Calu3 (cell line): ENCODE measurements around the gene NKX3-2. TPM values are rescaled to one million over a fixed set of nuclear protein-coding genes. Genes with fewer than 3 reads are reported as not detected.

ENCODE experiments used
- BruUV-seq: library from RNA; stranded (reverse); fragments of 400-500 nt; replicated peaks from 2 replicates; lab custom pipeline; 2021; lab: Mats Ljungman, UMichigan
- CTCF ChIA-PET: fragments of 300-600 bp; sonication (Branson Sonifier 250); formaldehyde crosslinking; loops from one replicate; lab custom pipeline; 2022; ENCODE audit warnings: antibody characterized with exemption; lab: Charles Lee
- DNase-seq: peaks from one replicate; pipeline ENCODE4 v3.0.0; 2022
- H3K27ac Mint-ChIP-seq: one replicate; pipeline ENCODE4 v1.8.0; 2022; ENCODE audit warnings: mixed read lengths; ENCODE audit not compliant: unreplicated experiment
- H3K27me3 Mint-ChIP-seq: one replicate; pipeline ENCODE4 v1.8.0; 2022; ENCODE audit warnings: mixed read lengths; ENCODE audit not compliant: unreplicated experiment
- H3K36me3 Mint-ChIP-seq: one replicate; pipeline ENCODE4 v1.8.0; 2022; ENCODE audit warnings: mild to moderate bottlenecking, moderate library complexity, mixed read lengths; ENCODE audit not compliant: insufficient read depth, unreplicated experiment
- H3K4me1 Mint-ChIP-seq: one replicate; pipeline ENCODE4 v1.8.0; 2022; ENCODE audit warnings: mild to moderate bottlenecking, low read depth, mixed read lengths; ENCODE audit not compliant: unreplicated experiment
- H3K4me3 Mint-ChIP-seq: one replicate; pipeline ENCODE4 v1.8.0; 2022; ENCODE audit warnings: mild to moderate bottlenecking, low read depth, moderate library complexity, mixed read lengths; ENCODE audit not compliant: unreplicated experiment
- H3K9me3 Mint-ChIP-seq: one replicate; pipeline ENCODE4 v1.8.0; 2022; ENCODE audit warnings: low read depth, mixed read lengths; ENCODE audit not compliant: unreplicated experiment
- intact Hi-C: fragments of 100-400 bp; cut with micrococcal nuclease; formaldehyde crosslinking; loops from one replicate; pipeline ENCODE4 v1.10.0; 2022; ENCODE audit not compliant: unreplicated experiment
- total RNA-seq: library from RNA; stranded (reverse); gene quantifications from 2 replicates; pipeline ENCODE4 v1.2.3, GENCODE V29; 2022
- TF ChIP-seq, protein P1 (sequence below): fragments of 200-600 bp; IDR thresholded peaks from one replicate; pipeline ENCODE4 v1.8.0; 2022; ENCODE audit warnings: antibody characterized with exemption; ENCODE audit not compliant: unreplicated experiment

Gene NKX3-2
- total RNA-seq, 1 experiment from 2014 or later = not detected

DNA sequence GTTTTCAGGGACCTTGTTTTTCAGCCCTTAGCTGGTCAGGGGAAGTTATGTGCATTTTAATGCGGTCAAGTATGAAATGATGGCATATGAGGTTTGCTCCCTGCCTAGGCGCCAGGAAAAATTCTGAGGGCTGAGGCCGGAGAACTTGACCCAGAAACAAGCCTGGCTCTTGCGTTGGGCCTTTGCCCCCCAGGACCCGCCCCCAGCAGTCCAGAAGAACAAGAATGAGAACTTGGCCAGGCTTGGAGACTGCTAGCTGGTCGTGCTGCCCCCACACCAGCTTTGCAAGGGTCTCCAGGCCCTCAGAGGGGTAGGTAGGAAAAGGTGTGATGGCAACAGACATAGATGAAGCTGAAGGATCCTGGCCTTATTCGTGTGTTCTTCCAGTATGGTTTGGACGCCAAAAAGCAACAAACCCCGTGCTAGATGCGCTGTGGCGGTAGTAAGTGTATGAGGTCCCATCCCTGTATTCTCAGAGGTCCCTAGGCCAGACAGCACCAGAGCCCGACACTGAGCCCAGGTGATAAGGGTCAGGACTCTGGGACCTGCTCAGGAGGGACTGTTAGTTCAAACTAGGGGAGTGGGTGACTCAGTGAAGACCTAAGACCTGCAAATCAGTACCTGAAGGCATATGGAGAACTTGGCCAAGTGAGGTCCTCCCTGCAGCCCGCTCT lies 10.5 kb downstream of the NKX3-2 start:
- peaks cover 38% of the 10 kb centered on the region for H3K27me3 Mint-ChIP-seq
- DNase-seq = no peak
- TF ChIP-seq, protein P1, sequence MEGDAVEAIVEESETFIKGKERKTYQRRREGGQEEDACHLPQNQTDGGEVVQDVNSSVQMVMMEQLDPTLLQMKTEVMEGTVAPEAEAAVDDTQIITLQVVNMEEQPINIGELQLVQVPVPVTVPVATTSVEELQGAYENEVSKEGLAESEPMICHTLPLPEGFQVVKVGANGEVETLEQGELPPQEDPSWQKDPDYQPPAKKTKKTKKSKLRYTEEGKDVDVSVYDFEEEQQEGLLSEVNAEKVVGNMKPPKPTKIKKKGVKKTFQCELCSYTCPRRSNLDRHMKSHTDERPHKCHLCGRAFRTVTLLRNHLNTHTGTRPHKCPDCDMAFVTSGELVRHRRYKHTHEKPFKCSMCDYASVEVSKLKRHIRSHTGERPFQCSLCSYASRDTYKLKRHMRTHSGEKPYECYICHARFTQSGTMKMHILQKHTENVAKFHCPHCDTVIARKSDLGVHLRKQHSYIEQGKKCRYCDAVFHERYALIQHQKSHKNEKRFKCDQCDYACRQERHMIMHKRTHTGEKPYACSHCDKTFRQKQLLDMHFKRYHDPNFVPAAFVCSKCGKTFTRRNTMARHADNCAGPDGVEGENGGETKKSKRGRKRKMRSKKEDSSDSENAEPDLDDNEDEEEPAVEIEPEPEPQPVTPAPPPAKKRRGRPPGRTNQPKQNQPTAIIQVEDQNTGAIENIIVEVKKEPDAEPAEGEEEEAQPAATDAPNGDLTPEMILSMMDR = no peak
- no peaks in the 10 kb centered on the region for H3K36me3 Mint-ChIP-seq
- H3K27ac Mint-ChIP-seq = no peak overlapping the region
- no peak overlapping the region for H3K4me3 Mint-ChIP-seq
- CTCF ChIA-PET = no interaction called here
- H3K4me1 Mint-ChIP-seq = no peaks in the 10 kb centered on the region
- intact Hi-C loops = no loop called here
- H3K9me3 Mint-ChIP-seq = no peaks in the 10 kb centered on the region
- BruUV-seq = no TSS peak

DNA sequence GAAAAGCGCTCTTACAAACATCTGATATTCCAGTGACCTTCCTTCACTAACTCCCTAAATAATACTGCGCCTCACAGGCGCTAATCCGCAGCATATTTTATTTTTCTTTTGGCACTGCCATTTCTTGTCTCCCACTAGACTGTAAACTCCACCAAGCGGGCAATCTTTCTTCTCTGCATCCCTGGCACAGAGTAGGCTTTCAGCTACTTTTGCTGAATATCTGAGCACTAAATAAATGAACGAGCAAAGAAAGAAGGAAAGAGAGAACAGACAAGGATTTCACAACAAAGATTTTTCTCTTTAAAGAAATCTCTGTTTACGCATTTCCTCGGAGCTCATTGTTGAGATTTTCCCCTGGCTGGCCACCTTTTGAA lies 12.7 kb downstream of the NKX3-2 start:
- no TSS peak for BruUV-seq
- H3K36me3 Mint-ChIP-seq = no peaks in the 10 kb centered on the region
- H3K9me3 Mint-ChIP-seq = no peaks in the 10 kb centered on the region
- TF ChIP-seq, protein P1 = no peak
- H3K27ac Mint-ChIP-seq = no peak overlapping the region
- intact Hi-C loops = no loop called here
- no peak for DNase-seq
- no peak overlapping the region for H3K4me3 Mint-ChIP-seq
- H3K27me3 Mint-ChIP-seq = peaks cover 24% of the 10 kb centered on the region
- CTCF ChIA-PET = interaction anchor here (1.2 kb wide), 1 partner anchor 11 kb away, joined by 5 read pairs; no protein-coding TSS in a partner anchor
- H3K4me1 Mint-ChIP-seq = no peaks in the 10 kb centered on the region

DNA sequence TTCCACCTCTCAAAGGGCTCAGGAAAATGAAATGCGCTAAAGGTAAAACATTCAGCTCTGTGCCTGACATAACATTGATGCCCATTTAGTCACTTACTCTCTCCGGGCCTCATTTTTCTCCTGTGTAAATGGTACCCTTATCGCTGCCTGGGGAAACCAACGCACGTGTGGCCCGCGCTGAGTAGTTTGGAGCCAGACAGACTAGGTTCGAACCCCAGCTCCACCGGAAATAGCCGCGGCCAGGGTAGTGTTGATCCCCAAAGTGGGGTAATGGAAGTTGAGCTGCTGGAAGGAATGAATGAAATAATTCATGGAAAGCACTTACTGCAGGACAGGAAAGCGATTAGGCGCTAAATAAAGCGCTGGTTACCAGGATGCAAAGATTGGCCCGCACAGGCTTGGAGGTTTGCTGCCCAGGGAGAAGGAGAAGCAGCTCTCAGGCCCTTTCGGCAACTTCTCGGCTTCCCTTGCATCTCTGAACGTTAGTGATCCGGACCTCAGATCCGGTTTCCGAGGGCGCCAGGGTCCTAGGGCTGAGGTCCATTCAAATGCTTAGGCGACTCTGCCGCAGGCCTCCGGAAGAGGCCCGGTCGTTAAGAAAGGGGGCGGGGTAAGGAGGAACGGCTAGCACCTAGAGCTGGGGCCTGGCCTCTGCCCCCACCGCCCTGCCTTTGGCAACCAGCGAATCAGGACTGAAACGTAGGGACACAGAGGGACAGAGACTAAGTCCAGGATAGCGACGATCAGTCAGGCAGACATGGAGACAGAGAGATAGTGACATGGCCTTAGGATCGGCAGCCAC lies 13.3 kb downstream of the NKX3-2 start:
- no TSS peak for BruUV-seq

DNA sequence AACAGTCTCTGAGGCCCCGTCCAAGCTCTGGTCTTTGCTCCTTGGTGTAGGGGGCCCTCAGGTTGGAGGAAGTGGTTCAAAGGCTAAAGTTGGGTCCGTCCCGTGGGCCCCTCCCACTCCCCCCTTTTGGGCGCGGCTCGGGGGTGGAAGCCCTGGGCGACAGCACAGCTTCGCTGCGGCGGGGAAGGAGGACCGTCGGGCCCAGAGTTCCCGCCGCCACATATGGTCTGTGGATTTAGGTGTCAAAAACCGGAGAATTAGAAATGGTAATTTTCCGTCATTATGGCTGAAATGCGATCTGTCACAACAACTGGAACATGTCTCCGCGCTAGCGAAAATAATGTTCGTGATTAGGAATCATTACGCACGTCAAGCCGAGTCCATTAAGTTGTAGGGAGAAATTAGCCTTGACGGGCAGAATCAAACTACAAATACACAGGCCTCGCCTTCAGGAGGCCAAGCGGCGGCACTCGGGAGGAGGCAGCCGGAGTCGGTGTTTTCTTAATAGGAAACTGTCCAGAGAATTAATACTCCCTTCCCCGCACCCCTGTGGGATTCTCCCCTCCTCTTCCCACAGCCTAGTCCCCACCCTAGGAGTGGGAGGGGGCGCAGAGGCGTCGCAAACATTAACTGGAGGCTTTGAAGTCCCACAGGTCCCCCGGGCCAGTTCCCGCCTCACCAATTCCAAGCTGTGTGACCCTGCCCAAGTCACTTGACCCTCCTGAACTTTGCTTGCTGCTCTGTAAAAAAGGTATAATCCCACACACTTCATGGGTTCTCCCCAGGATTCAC lies 15.0 kb downstream of the NKX3-2 start:
- TF ChIP-seq, protein P1 = no peak
- BruUV-seq = no TSS peak
- Mint-ChIP-seq H3K36me3 (no peaks in the 10 kb centered on the region), H3K4me1 (no peaks in the 10 kb centered on the region), H3K4me3 (no peak overlapping the region), H3K27ac (no peak overlapping the region), H3K27me3 (peaks cover 22% of the 10 kb centered on the region), H3K9me3 (no peaks in the 10 kb centered on the region)
- intact Hi-C loops = no loop called here
- DNase-seq = no peak
- CTCF ChIA-PET = interaction anchor here (0.6 kb wide), 1 partner anchor 9 kb away, joined by 4 read pairs; no protein-coding TSS in a partner anchor

More for the DNA sequence above, 13.3 kb downstream of the NKX3-2 start:
- Mint-ChIP-seq H3K27ac (no peak overlapping the region), H3K4me1 (no peaks in the 10 kb centered on the region), H3K4me3 (no peak overlapping the region), H3K9me3 (no peaks in the 10 kb centered on the region), H3K36me3 (no peaks in the 10 kb centered on the region), H3K27me3 (peaks cover 24% of the 10 kb centered on the region)
- DNase-seq = no peak
- TF ChIP-seq, protein P1 = no peak
- intact Hi-C loops = no loop called here
- CTCF ChIA-PET = interaction anchor here (0.7 kb wide), 3 partner anchors 10 to 903 kb away, joined by 4 to 7 read pairs (median 5); no protein-coding TSS in a partner anchor
